Mesothelial cell of epicardium (in vitro differentiated cells): ENCODE data around the gene CRTC3. TPM values are rescaled to one million over a fixed set of nuclear protein-coding genes. Genes with fewer than 3 reads are reported as not detected.
A peak's percentile ranks its signal among the peaks of the same experiment; 100 is the strongest.

Experiments
- DNase-seq, 2 experiments: peaks; one replicate each; pipeline ENCODE4 v3.0.0; 2021; ENCODE audit warnings: low spot score in 2 of 2; ENCODE audit not compliant: unreplicated experiment in 2 of 2
- H3K27ac Mint-ChIP-seq: 2 replicates; pipeline ENCODE4 v1.8.0; 2021; ENCODE audit warnings: mixed read lengths
- H3K27me3 Mint-ChIP-seq: 2 replicates; pipeline ENCODE4 v1.8.0; 2021; ENCODE audit warnings: low read depth, mixed read lengths
- H3K36me3 Mint-ChIP-seq: 2 replicates; pipeline ENCODE4 v1.8.0; 2021; ENCODE audit warnings: mixed read lengths
- H3K4me1 Mint-ChIP-seq: 2 replicates; pipeline ENCODE4 v1.8.0; 2021; ENCODE audit warnings: mixed read lengths
- H3K4me3 Mint-ChIP-seq: 2 replicates; pipeline ENCODE4 v1.8.0; 2021; ENCODE audit warnings: mild to moderate bottlenecking, moderate library complexity, mixed read lengths
- H3K9me3 Mint-ChIP-seq: 2 replicates; pipeline ENCODE4 v1.8.0; 2021; ENCODE audit warnings: mixed read lengths
- CTCF ChIP-seq: fragments of 200-600 bp; sonication (generic); IDR thresholded peaks from one replicate; pipeline ENCODE4 v1.5.0; 2021; ENCODE audit warnings: antibody characterized with exemption; ENCODE audit not compliant: unreplicated experiment
- total RNA-seq: library from RNA; stranded (reverse); gene quantifications from 3 replicates; pipeline ENCODE4 v1.2.1, GENCODE V29; 2021

Gene CRTC3
- 52.9 to 57.1 TPM (median 56.6 TPM) in 3 replicates for total RNA-seq

DNA sequence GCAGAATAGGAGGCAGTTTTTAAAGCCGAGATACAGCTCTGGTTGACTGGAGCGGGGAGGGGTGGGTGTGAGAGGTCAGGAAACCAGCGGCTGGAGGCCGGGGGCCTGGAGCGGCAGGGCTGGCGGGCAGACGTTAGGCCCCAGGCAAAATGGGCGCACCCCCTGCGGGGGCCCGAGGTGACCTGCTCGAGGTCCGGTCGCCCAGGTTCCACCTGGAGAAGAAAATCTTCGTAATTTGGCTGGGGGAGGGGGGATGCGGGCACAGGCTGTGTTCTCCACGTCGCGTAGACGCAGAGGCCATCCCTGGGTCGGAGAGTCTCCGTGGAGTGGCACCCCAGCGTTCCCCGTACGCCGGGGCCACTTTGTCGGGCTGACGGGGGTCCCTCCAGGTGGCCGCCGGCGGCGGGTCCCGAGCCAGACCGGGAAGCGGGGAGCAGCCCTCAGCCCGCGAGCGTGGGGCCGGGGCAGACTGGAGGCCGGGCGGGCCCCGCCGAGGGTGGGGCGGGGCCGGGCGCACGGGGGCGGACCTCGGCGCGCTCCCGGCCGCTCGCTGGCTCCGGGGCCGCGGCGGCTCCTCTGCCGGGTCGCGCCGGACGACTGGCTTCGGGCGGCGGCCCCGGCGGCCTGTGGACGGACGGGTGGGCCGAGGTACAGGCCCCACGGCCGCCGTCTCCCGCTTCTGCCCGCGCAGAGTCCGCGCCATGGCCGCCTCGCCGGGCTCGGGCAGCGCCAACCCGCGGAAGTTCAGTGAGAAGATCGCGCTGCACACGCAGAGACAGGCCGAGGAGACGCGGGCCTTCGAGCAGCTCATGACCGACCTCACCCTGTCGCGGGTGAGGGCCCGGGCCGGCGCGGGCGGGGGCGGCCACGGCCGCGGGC lies at the start of gene CRTC3:
Gene CRTC3, plus strand, starts transcription at position 553 of the 879 bp plus-strand sequence. Its CDS starts 149 bp downstream, at position 702.
- DNase-seq = peak; percentile 34 to 66
- Mint-ChIP-seq H3K27ac (peak within 1 kb of the TSS; percentile 97), H3K36me3 (peaks cover 4% of the 10 kb centered on the region), H3K27me3 (no peaks in the 10 kb centered on the region), H3K4me3 (peak within 1 kb of the TSS; percentile 83), H3K9me3 (no peaks in the 10 kb centered on the region), H3K4me1 (peaks cover 37% of the 10 kb centered on the region)
- no peak for TF ChIP-seq CTCF

DNA sequence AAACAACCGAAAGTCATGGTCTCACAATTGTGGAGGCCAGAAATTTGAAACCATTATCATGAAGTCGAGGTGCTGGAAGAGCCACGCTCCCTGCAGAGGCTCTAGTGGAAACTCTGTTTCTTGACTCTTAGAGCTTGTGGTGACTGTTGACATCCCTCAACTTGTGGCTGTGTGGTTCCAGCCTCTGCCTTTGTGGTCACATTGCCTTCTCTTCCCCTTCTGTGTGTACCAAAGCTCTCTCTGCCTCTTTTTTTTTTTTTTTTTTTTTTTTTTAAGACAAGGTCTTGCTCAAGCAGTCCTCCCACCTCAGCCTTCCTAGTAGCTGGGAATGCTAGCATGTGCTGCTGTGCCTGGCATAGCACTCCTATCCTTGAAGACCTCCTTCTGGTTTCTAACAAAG lies 48.7 kb upstream of the CRTC3 start:
- peaks cover 23% of the 10 kb centered on the region for H3K36me3 Mint-ChIP-seq
- peak overlapping the region; percentile 36 for H3K27ac Mint-ChIP-seq
- peaks cover 40% of the 10 kb centered on the region for H3K4me1 Mint-ChIP-seq
- no peak overlapping the region for H3K4me3 Mint-ChIP-seq
- TF ChIP-seq CTCF = no peak
- H3K27me3 Mint-ChIP-seq = no peaks in the 10 kb centered on the region
- no peak for DNase-seq
- no peaks in the 10 kb centered on the region for H3K9me3 Mint-ChIP-seq

GRCh38 chr15:90482124-90483011 lies 47.4 kb upstream of the CRTC3 start:
- H3K36me3 Mint-ChIP-seq = peaks cover 33% of the 10 kb centered on the region
- no peaks in the 10 kb centered on the region for H3K9me3 Mint-ChIP-seq
- DNase-seq = peak in 1 of 2 experiments; percentile 49
- TF ChIP-seq CTCF = peak; percentile 78
- H3K27ac Mint-ChIP-seq = peak overlapping the region; percentile 57
- no peak overlapping the region for H3K4me3 Mint-ChIP-seq
- no peaks in the 10 kb centered on the region for H3K27me3 Mint-ChIP-seq
- peaks cover 30% of the 10 kb centered on the region for H3K4me1 Mint-ChIP-seq

GRCh38 chr15:90483012-90483307 lies 46.8 kb upstream of the CRTC3 start:
- Mint-ChIP-seq H3K9me3 (no peaks in the 10 kb centered on the region), H3K27ac (no peak overlapping the region), H3K4me3 (no peak overlapping the region), H3K4me1 (peaks cover 26% of the 10 kb centered on the region), H3K27me3 (no peaks in the 10 kb centered on the region), H3K36me3 (peaks cover 34% of the 10 kb centered on the region)
- DNase-seq = no peak
- TF ChIP-seq CTCF = no peak

GRCh38 chr15:90483637-90484036 lies 46.1 kb upstream of the CRTC3 start:
- Mint-ChIP-seq H3K4me1 (peaks cover 22% of the 10 kb centered on the region), H3K27ac (no peak overlapping the region), H3K27me3 (no peaks in the 10 kb centered on the region), H3K4me3 (no peak overlapping the region), H3K36me3 (peaks cover 37% of the 10 kb centered on the region), H3K9me3 (no peaks in the 10 kb centered on the region)
- DNase-seq = no peak
- no peak for TF ChIP-seq CTCF
